H1 (cell line): ENCODE measurements around the gene ARL5C. TPM values are rescaled to one million over a fixed set of nuclear protein-coding genes. Genes with fewer than 3 reads are reported as not detected.
A peak's percentile ranks its signal among the peaks of the same experiment; 100 is the strongest.

Experiments used
- CTCF ChIA-PET: fragments of 300-600 bp; sonication (Branson Sonifier 250); formaldehyde crosslinking; loops from one replicate; lab custom pipeline; 2021; ENCODE audit not compliant: partially characterized antibody; lab: Charles Lee
- POLR2A ChIA-PET: fragments of 300-600 bp; sonication (Branson Sonifier 250); formaldehyde crosslinking; loops from one replicate; lab custom pipeline; 2021; ENCODE audit warnings: inconsistent platforms; ENCODE audit not compliant: partially characterized antibody; lab: Charles Lee
- DNase-seq, 2 experiments: peaks; one replicate each; pipeline versions ENCODE4 v3.0.0 to v3.0.0-alpha.2; 2010 to 2022; ENCODE audit warnings: low spot score in 2 of 2, low read depth in 1 of 2, mixed read lengths in 1 of 2
- FAIRE-seq: peaks from 2 replicates; lab custom pipeline; 2011; peaks lifted over from hg19 to GRCh38; lab: Jason Lieb, UNC
- H2AFZ ChIP-seq: 2 replicates; pipeline ENCODE4 v1.8.1; 2012; ENCODE audit warnings: low read length, inconsistent platforms
- H2AK5ac ChIP-seq: 2 replicates; pipeline ENCODE4 v1.6.1; 2013; ENCODE audit warnings: low read depth, low read length
- H2BK120ac ChIP-seq: replicated peaks from 2 replicates; pipeline ENCODE3; 2013; ENCODE audit warnings: low read depth, low read length, inconsistent platforms
- H2BK12ac ChIP-seq: 2 replicates; pipeline ENCODE4 v1.6.1; 2013; ENCODE audit warnings: low read depth, low read length
- H2BK15ac ChIP-seq: 2 replicates; pipeline ENCODE4 v1.6.1; 2013; ENCODE audit warnings: low read length
- H2BK20ac ChIP-seq: 2 replicates; pipeline ENCODE4 v1.6.1; 2013; ENCODE audit warnings: low read length
- H2BK5ac ChIP-seq: 2 replicates; pipeline ENCODE4 v1.6.1; 2013; ENCODE audit warnings: low read depth, low read length
- H3K14ac ChIP-seq: 2 replicates; pipeline ENCODE4 v1.6.1; 2013; ENCODE audit warnings: inconsistent platforms; ENCODE audit not compliant: insufficient read length
- H3K18ac ChIP-seq: 2 replicates; pipeline ENCODE4 v1.6.1; 2013; ENCODE audit warnings: low read length; ENCODE audit errors: extremely low read depth
- H3K23ac ChIP-seq: 2 replicates; pipeline ENCODE4 v1.6.1; 2013; ENCODE audit warnings: inconsistent platforms; ENCODE audit not compliant: insufficient read length
- H3K23me2 ChIP-seq: 2 replicates; pipeline ENCODE4 v1.6.1; 2013; ENCODE audit warnings: low read depth, low read length
- H3K27ac ChIP-seq: 2 replicates; pipeline ENCODE4 v1.6.1; 2011; ENCODE audit warnings: low read depth, low read length, inconsistent platforms
- H3K27me3 ChIP-seq, 4 experiments: replicated peaks in 1 of 4; 1 replicate in 1 of 4; 2 replicates in 3 of 4; pipeline versions ENCODE4 v1.6.1 to v1.8.1; 2011 to 2013; ENCODE audit warnings: low read length in 3 of 4, mild to moderate bottlenecking in 3 of 4, inconsistent platforms in 2 of 4, mixed read lengths in 2 of 4, moderate library complexity in 1 of 4; ENCODE audit not compliant: control insufficient read depth in 3 of 4, insufficient read depth in 3 of 4; ENCODE audit errors: extremely low read depth in 1 of 4
- H3K36me3 ChIP-seq, 4 experiments: 2 replicates each; pipeline versions ENCODE4 v1.6.1 to v1.8.1; 2011 to 2013; ENCODE audit warnings: mild to moderate bottlenecking in 4 of 4, low read length in 3 of 4, moderate library complexity in 2 of 4, control low read depth in 1 of 4, inconsistent platforms in 1 of 4; ENCODE audit not compliant: insufficient read depth in 4 of 4, control insufficient read depth in 2 of 4
- H3K4ac ChIP-seq: replicated peaks from 2 replicates; pipeline ENCODE3; 2013; ENCODE audit warnings: low read length, low read depth, mixed read lengths, inconsistent platforms; ENCODE audit not compliant: insufficient read length
- H3K4me1 ChIP-seq, 4 experiments: replicated peaks in 1 of 4; 1 replicate in 1 of 4; 2 replicates in 3 of 4; pipeline versions ENCODE4 v1.6.1 to v1.8.1; 2011 to 2013; ENCODE audit warnings: low read length in 3 of 4, inconsistent platforms in 2 of 4, mixed read lengths in 1 of 4; ENCODE audit not compliant: insufficient read depth in 4 of 4, control insufficient read depth in 3 of 4
- H3K4me2 ChIP-seq, 2 experiments: 2 replicates each; pipeline versions ENCODE4 v1.6.1 to v1.8.1; 2011 to 2013; ENCODE audit warnings: low read depth in 2 of 2, low read length in 2 of 2, control low read depth in 1 of 2, inconsistent platforms in 1 of 2, mild to moderate bottlenecking in 1 of 2; ENCODE audit not compliant: insufficient read depth in 1 of 2
- H3K4me3 ChIP-seq, 4 experiments: fragments of 200-600, 300-600 bp in 1 of 4; sonication (generic), shearing (Covaris generic), sonication (Bioruptor Twin) in 1 of 4; 2 replicates each; pipeline versions ENCODE4 v1.5.1 to v1.8.1; 2011 to 2016; ENCODE audit warnings: low read length in 4 of 4, low read depth in 3 of 4, control low read depth in 2 of 4, inconsistent platforms in 2 of 4, mild to moderate bottlenecking in 2 of 4, mixed read lengths in 1 of 4, moderate library complexity in 1 of 4; ENCODE audit not compliant: insufficient read depth in 2 of 4; ENCODE audit errors: extremely low read depth in 1 of 4
- H3K56ac ChIP-seq: replicated peaks from 2 replicates; pipeline ENCODE3; 2013; ENCODE audit warnings: low read depth, mild to moderate bottlenecking, mixed read lengths, low read length, inconsistent platforms; ENCODE audit not compliant: insufficient read length
- H3K79me1 ChIP-seq: 2 replicates; pipeline ENCODE4 v1.6.1; 2013; ENCODE audit warnings: low read depth, low read length, control low read depth
- H3K79me2 ChIP-seq, 2 experiments: 2 replicates each; pipeline versions ENCODE4 v1.6.1 to v1.8.1; 2012 to 2013; ENCODE audit warnings: low read length in 2 of 2, mild to moderate bottlenecking in 2 of 2, inconsistent platforms in 1 of 2; ENCODE audit not compliant: insufficient read depth in 2 of 2, control insufficient read depth in 1 of 2
- H3K9ac ChIP-seq, 4 experiments: replicated peaks in 1 of 4; 1 replicate in 1 of 4; 2 replicates in 3 of 4; pipeline versions ENCODE4 v1.6.1 to v1.8.1; 2011 to 2013; ENCODE audit warnings: low read depth in 3 of 4, low read length in 3 of 4, control low read depth in 2 of 4, mild to moderate bottlenecking in 2 of 4, moderate library complexity in 2 of 4, inconsistent platforms in 1 of 4; ENCODE audit errors: extremely low read depth in 1 of 4
- H3K9me3 ChIP-seq, 2 experiments: 2 replicates each; pipeline versions ENCODE4 v1.6.1 to v1.8.1; 2012 to 2013; ENCODE audit warnings: mild to moderate bottlenecking in 2 of 2, moderate library complexity in 2 of 2, control low read depth in 1 of 2, inconsistent platforms in 1 of 2, low read depth in 1 of 2, low read length in 1 of 2, mixed read lengths in 1 of 2; ENCODE audit not compliant: insufficient read depth in 2 of 2
- H4K20me1 ChIP-seq, 2 experiments: replicated peaks in 1 of 2; 2 replicates each; pipeline versions ENCODE3 to v1.8.1; 2011 to 2013; ENCODE audit warnings: inconsistent platforms in 2 of 2, low read length in 2 of 2, mild to moderate bottlenecking in 1 of 2; ENCODE audit not compliant: insufficient read depth in 2 of 2, control insufficient read depth in 1 of 2
- H4K5ac ChIP-seq: 2 replicates; pipeline ENCODE4 v1.6.1; 2013; ENCODE audit warnings: low read length, low read depth, mixed read lengths, inconsistent platforms; ENCODE audit not compliant: insufficient read length
- H4K8ac ChIP-seq: 2 replicates; pipeline ENCODE4 v1.8.0; 2013; ENCODE audit warnings: mild to moderate bottlenecking, moderate library complexity, low read length, inconsistent platforms; ENCODE audit not compliant: insufficient read depth; ENCODE audit errors: extremely low read depth
- H4K91ac ChIP-seq: replicated peaks from 2 replicates; pipeline ENCODE3; 2013; ENCODE audit warnings: low read length, mixed read lengths, inconsistent platforms; ENCODE audit not compliant: insufficient read length
- CBX5 ChIP-seq: fragments of 300-800, 300-1000 bp; sonication (generic); IDR thresholded peaks from 2 replicates; pipeline ENCODE4 v1.7.1; 2016; ENCODE audit warnings: antibody characterized with exemption, low read length, low read depth
- EGR1 ChIP-seq: IDR thresholded peaks from 2 replicates; pipeline ENCODE4 v1.6.1; 2011; ENCODE audit warnings: low read depth, low read length, borderline replicate concordance
- HDAC6 ChIP-seq: IDR thresholded peaks from one replicate; pipeline ENCODE4 v1.7.1; 2012; ENCODE audit warnings: low read depth, mild to moderate bottlenecking, inconsistent platforms, low read length, moderate library complexity
- KDM1A ChIP-seq: fragments of 200-600, 300-600 bp; sonication (generic); IDR thresholded peaks from 2 replicates; pipeline ENCODE4 v1.7.1; 2016; ENCODE audit warnings: mild to moderate bottlenecking, low read length, borderline replicate concordance
- KDM4A ChIP-seq: IDR thresholded peaks from one replicate; pipeline ENCODE4 v1.7.1; 2012; ENCODE audit warnings: low read depth, mild to moderate bottlenecking, moderate library complexity, low read length, inconsistent platforms; ENCODE audit not compliant: severe bottlenecking
- PHF8 ChIP-seq: fragments of 200-600 bp; sonication (generic); conservative IDR thresholded peaks from 2 replicates; pipeline ENCODE4 v1.7.1; 2012; ENCODE audit warnings: low read depth, mild to moderate bottlenecking, inconsistent platforms, low read length, moderate library complexity
- RFX5 ChIP-seq: IDR thresholded peaks from 2 replicates; pipeline ENCODE4 v1.6.1; 2011; ENCODE audit warnings: low read depth, low read length, improper control_type of control experiment, borderline replicate concordance
- SAP30 ChIP-seq: fragments of 300-600 bp; sonication (generic); IDR thresholded peaks from 2 replicates; pipeline ENCODE4 v1.7.1; 2012; ENCODE audit warnings: low read length, moderate library complexity, mild to moderate bottlenecking, inconsistent platforms; ENCODE audit not compliant: insufficient read depth, insufficient replicate concordance
- SRF ChIP-seq: IDR thresholded peaks from 2 replicates; pipeline ENCODE4 v1.6.1; 2011; ENCODE audit warnings: mild to moderate bottlenecking, low read depth, low read length, moderate library complexity
- YY1 ChIP-seq: IDR thresholded peaks from 2 replicates; pipeline ENCODE4 v1.6.1; 2011; ENCODE audit warnings: low read depth, mild to moderate bottlenecking, low read length
- ZNF274 ChIP-seq: IDR thresholded peaks from 2 replicates; pipeline ENCODE4 v1.7.0; 2012; ENCODE audit warnings: low read length, borderline replicate concordance; ENCODE audit errors: extremely low read depth
- WGBS, 2 experiments: shearing (Covaris generic) in 1 of 2; methylation state at CpG; one replicate each; pipeline versions ENCODE4 v1.1.6 to v1.1.7; 2013 to 2015; ENCODE audit warnings: low lambda C conversion rate in 2 of 2, mixed read lengths in 2 of 2, inconsistent platforms in 1 of 2, low coverage in 1 of 2, missing lambda C conversion rate in 1 of 2; ENCODE audit not compliant: insufficient replicate concordance in 2 of 2, insufficient coverage in 1 of 2, insufficient read length in 1 of 2; ENCODE audit errors: extremely low coverage in 1 of 2, missing lambda C conversion rate in 1 of 2; 5-methylcytosine and 5-hydroxymethylcytosine counted together
- polyA plus RNA-seq, 7 experiments: library from polyadenylated mRNA; depleted of rRNA in 3 of 7; stranded (reverse) in 5 of 7; unstranded in 2 of 7; fragments of >200 nt in 5 of 7; fragments of 200-250 nt in 2 of 7; gene quantifications; 1 replicate in 5 of 7; 2 replicates in 1 of 7; 4 replicates in 1 of 7; pipeline versions ENCODE4 v1.2.1 to v1.2.3, GENCODE V29; 2011 to 2013; ENCODE audit warnings: missing spikeins in 2 of 7, mixed read lengths in 2 of 7
- total RNA-seq: library from RNA; stranded (reverse); fragmentation: NEBNext Ultra II Directional; extraction: Animal tissue kit (Norgen Biotek cat#: 25700); gene quantifications from 2 replicates; pipeline ENCODE4 v1.2.1, GENCODE V29; 2021

The ARL5C gene
- total and polyA plus RNA-seq, 2 of the 8 experiments (the other 6 are each of a cell fraction or from before 2014, with no cell fraction given) = not detected

DNA sequence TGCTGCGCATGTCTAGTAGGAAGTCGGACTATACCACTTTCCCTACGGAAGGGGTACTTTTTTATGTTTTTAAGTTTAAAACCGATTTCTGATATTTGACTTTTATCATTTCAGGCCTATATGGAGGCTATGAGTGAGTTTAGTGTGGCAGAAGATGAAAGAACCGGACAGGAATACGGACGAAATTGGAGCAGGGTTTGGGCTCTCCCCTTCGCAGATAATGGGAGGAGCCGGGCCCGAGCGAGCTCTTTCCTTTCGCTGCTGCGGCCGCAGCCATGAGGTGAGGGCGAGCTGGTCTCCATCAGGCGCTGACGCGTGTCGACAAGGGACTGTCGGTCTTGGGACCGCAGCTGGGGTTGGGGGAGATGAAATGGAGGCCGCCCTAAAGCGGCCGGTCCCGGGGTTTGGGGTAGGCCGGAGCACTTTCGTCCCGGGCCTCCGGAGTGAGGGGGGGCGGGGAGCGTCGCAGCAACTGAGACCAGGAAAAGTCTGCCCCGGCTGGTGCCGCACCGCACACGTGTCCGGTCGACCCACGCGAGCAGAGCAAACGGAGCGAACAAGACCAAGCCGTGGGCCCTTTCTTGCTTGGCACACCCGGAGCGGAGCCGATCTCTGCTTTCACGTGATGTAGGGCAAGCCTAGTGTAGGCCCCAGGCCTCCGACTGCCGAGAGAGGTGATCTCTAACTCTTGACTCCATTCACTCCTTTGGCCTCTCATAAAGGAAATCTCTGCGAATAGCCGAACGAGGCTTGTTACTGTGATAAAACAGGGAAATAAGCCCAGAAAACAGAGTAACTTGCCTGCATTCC lies 34.3 kb upstream of the ARL5C start, which contains the start of gene RPL19:
RPL19 (plus strand) TSS at position 214 of the 810 bp plus-strand sequence; CDS start at position 276, 62 bp downstream.
- H2AK5ac ChIP-seq = peak within 1 kb of the TSS; percentile 68; the same call in 1 of the 2 replicates
- H2BK20ac ChIP-seq = no peak within 1 kb of the TSS
- peak within 1 kb of the TSS; percentile 83 for H4K91ac ChIP-seq
- H2BK15ac ChIP-seq = no peak within 1 kb of the TSS
- H3K4me1 ChIP-seq = peaks cover 4 to 21% (median 17%) of the 10 kb centered on the region in 4 experiments
- no peak within 1 kb of the TSS for H3K14ac ChIP-seq
- H2AFZ ChIP-seq = peak within 1 kb of the TSS; percentile 98
- peaks cover 2% of the 10 kb centered on the region for H3K79me1 ChIP-seq
- H4K8ac ChIP-seq = peak within 1 kb of the TSS; percentile 97; the same call in 1 of the 2 replicates
- peak within 1 kb of the TSS; percentile 97 for H2BK5ac ChIP-seq
- ChIA-PET POLR2A (interaction anchor here (0.7 to 5.0 kb wide), 34 partner anchors 8 to 449 kb away, joined by 3 to 49 read pairs (median 6); partner anchors contain the start of genes ARL5C, CDK12, FBXL20 and MED1), CTCF (interaction anchor here (0.6 to 4.1 kb wide), 14 partner anchors 8 to 438 kb away, joined by 3 to 19 read pairs (median 4); no protein-coding TSS in a partner anchor)
- DNase-seq (peak in 1 of 2 experiments; percentile 83), FAIRE-seq (no peak)
- H3K27ac ChIP-seq = peak within 1 kb of the TSS; percentile 99
- peaks cover 5 to 8% of the 10 kb centered on the region in 2 experiments for H4K20me1 ChIP-seq
- peak within 1 kb of the TSS; percentile 87 to 92 for H3K4me2 ChIP-seq
- 0% methylated on average over 46 of the region's 52 CpGs; no CpG with 5 or more reads in 1 of the 2 experiments for WGBS, 2 experiments
- H3K23ac ChIP-seq = no peak within 1 kb of the TSS
- peak within 1 kb of the TSS; percentile 99 for H4K5ac ChIP-seq
- H3K56ac ChIP-seq = peak within 1 kb of the TSS; percentile 88
- no peak within 1 kb of the TSS for H2BK120ac ChIP-seq
- peak within 1 kb of the TSS; percentile 55 for H3K18ac ChIP-seq
- peak within 1 kb of the TSS; percentile 85 to 96 (median 92) for H3K4me3 ChIP-seq
- peak within 1 kb of the TSS; percentile 52; the same call in 1 of the 2 replicates for H2BK12ac ChIP-seq
- peak within 1 kb of the TSS; percentile 63 for H3K4ac ChIP-seq
- peaks cover 30 to 44% (median 38%) of the 10 kb centered on the region in 4 experiments for H3K36me3 ChIP-seq
- no peaks in the 10 kb centered on the region for H3K27me3 ChIP-seq
- no peaks in the 10 kb centered on the region for H3K9me3 ChIP-seq
- peaks cover 7 to 38% of the 10 kb centered on the region in 2 experiments for H3K79me2 ChIP-seq
- peaks cover 11% of the 10 kb centered on the region for H3K23me2 ChIP-seq
- H3K9ac ChIP-seq = peak within 1 kb of the TSS; percentile 93 to 98 (median 98)
- TF ChIP-seq SAP30 (no peak), CBX5 (no peak), EGR1 (no peak), PHF8 (peak; percentile 88), KDM1A (no peak), RFX5 (no peak), KDM4A (no peak), YY1 (peak; percentile 77; the same call in 1 of the 2 replicates), HDAC6 (no peak), SRF (no peak), ZNF274 (no peak)
